GM12872 (cell line): ENCODE measurements around the gene PLPP2.

Experiments used
- TF ChIP-seq, protein P1 (sequence below): IDR thresholded peaks from 3 replicates; pipeline ENCODE4 v1.5.1; 2011; ENCODE audit warnings: low read depth, mild to moderate bottlenecking, low read length, moderate library complexity; ENCODE audit not compliant: insufficient read depth

The PLPP2 gene

DNA sequence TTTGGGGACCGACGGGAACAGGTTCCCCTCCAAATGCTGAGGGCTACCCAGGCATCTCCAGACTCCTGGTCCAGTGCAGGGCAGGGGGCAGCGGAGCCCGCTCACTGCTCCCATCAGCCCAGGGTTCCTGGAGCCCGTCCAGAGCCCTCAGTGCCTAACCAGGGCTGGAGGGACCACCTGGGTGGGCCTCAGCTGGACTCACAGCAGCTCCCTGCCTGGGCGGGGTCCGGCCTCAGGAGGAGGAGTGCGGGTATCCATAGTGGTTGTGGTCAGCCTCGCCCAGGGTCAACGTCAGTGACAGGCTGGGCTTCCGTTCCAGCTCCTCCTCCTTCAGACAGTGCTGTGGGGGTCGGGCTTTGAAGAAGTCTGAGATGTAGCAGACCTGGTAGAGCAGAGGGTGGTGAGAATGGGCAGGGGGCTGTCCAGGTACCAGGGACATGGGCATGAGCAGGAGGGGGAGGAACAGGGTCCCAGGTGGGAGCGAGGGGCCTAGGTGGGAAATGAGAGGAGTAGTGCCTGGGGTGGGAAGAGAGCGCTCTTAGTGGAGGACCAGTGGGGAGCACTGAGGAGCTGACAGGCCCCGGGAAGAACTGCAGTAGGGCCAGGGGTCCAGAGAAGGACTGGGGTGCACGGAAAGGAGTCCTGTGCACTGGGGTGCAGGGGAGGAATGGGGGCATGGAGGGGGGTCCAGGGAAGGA, 9.9 kb downstream of the PLPP2 start:
- TF ChIP-seq, protein P1, sequence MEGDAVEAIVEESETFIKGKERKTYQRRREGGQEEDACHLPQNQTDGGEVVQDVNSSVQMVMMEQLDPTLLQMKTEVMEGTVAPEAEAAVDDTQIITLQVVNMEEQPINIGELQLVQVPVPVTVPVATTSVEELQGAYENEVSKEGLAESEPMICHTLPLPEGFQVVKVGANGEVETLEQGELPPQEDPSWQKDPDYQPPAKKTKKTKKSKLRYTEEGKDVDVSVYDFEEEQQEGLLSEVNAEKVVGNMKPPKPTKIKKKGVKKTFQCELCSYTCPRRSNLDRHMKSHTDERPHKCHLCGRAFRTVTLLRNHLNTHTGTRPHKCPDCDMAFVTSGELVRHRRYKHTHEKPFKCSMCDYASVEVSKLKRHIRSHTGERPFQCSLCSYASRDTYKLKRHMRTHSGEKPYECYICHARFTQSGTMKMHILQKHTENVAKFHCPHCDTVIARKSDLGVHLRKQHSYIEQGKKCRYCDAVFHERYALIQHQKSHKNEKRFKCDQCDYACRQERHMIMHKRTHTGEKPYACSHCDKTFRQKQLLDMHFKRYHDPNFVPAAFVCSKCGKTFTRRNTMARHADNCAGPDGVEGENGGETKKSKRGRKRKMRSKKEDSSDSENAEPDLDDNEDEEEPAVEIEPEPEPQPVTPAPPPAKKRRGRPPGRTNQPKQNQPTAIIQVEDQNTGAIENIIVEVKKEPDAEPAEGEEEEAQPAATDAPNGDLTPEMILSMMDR = no peak

DNA sequence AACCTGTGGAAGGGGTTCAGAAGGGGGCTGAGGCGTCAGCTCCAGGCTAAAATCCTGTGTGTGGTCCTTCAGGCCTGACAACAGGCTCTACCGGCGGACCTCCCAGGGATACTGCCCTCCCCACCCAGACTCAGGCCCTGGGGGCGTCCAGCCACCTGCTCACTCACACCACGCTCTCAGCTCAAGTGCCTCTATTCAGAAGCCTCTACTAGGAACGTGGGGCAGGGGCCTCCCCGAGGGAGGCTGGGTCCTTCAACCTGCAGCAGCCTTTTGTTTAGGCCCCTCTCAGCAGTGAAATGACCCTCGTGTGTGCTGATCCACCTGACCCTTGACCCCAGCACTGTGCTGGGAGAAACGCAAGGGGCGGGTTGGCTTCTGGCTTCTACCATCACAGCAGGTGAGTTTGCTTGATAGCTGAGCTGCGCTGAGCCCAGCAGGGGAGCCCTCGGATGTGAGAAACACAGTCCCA, 10.6 kb downstream of the PLPP2 start:
- TF ChIP-seq, protein P1 = no peak

DNA sequence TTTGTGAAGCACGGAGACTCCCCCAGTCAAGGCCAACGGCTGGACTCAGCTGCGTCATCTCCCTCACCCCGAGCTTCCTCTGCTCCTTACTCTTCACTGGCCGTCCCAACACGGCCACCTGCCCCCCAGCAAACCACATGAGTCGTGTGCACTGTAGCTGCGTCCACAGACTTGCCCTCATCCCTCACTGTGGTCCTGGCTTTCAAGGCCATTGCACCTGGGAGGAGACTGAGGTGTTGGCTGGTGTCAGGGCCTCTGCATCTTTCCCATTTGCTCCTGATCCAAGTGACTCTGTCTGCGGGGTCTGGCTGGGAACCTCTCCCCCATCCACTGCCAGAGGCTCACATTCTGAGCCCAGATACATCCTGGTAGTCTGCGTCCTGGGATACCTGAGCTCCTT, 11.5 kb downstream of the PLPP2 start:
- TF ChIP-seq, protein P1 = no peak

DNA sequence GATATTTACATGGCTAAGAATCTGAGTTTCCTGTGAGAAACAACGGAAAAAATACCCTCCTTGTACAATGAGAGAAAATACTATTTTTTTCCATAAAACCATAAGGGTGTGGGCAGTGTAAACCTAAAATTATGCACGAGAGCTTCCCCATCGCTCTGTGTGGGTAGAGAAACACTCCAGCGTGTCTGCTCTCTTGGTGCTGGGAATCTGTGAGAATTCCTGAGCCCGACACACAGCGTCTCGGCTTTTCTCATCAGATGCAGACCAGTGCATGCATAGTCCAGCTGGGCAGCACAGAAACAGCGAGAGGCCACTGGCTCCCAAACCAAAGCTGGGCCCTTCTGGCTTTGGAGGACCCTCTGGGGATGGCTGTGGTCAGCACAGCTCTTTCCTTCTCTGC, 12.0 kb downstream of the PLPP2 start:
- TF ChIP-seq, protein P1 = no peak

DNA sequence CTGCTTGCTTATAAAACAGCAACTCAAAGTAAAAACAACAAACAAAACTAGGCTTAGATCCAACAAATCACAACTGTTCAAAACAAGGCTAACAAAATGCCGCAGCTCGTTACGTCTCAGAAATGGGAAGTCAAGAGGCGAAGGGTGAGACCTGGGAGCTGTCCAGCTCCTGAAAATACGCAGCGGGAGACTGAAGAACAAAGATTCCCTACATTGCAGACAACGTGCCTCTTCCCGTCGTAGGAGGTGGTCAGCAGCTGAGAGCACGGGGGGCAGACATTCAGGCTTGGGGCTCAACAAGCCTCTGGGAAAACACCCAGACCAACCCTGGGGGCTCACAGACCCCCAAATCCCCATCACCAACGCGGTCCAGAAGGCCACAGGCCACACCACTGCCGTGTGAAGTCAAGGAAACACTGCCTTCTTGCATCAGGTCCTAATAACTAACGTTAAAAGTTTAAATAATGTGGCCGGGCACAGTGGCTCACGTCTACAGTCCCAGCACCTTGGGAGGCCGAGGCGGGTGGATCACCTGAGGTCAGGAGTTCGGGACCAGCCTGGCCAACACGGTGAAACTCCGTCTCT, 13.5 kb downstream of the PLPP2 start:
- TF ChIP-seq, protein P1 = no peak

DNA sequence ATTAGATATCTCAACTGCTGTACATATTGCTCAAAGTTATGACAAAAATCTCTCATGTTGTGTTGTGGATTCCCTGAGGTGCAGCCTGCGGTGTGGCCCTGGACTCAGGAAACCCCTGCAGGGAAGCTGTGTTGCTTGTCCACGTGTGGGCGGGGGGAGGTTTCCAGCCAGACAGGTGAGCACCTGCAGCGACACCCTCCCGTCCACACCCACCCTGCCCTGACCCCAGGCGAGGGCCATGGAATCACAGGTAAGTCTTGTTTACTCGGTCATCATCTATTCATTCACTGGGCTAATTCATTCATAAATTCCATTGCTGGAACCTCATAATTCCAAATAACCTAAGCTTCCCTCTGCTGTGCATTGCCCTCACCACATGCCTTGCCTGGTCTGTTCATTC, 14.1 kb downstream of the PLPP2 start:
- TF ChIP-seq, protein P1 = no peak

DNA sequence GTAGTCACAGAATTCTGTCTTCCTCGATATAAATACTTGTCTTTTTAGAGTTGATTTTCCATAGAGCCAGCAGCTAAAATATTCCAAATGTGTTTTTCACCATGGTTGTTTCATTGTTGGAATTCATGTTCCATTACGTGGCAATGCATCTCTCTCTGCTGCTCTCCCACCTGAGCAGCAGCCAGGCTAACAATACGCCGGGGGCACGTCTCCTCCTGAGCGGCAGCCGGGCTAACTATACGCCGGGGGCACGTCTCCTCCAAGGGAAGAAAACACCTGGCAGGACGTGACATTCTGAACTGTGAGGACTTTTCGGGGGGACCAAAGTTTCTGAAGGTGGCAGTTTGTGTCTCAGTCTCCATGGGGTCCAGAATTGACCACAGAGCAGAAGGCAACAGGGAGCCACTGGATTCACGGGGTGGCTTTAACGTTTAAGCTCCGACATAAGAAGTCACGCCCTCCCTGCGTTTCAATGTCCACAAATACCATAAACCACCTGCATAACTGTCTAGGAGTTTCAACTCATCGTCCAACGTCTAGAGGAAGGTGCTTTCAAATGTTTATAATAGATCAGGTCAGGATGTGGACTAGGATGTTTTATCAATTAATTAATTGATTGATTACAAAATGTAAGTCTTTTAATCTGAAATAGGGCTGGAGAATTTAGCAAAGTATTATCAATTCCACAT, 15.1 kb downstream of the PLPP2 start:
- TF ChIP-seq, protein P1 = no peak
